ENCODE results near the gene UQCR11. TPM values are rescaled to one million over a fixed set of nuclear protein-coding genes. Genes with fewer than 3 reads are reported as not detected.
A peak's percentile ranks its signal among the peaks of the same experiment; 100 is the strongest.

The UQCR11 gene
- total RNA-seq, 1 donor from 2014 or later, result 203 TPM

- no peaks in the 10 kb centered on the region for H3K9me3 Mint-ChIP-seq (ENCODE audit: unreplicated experiment)
- no peak overlapping the region for H3K27ac Mint-ChIP-seq (ENCODE audit: unreplicated experiment)
- H3K36me3 Mint-ChIP-seq (ENCODE audit: unreplicated experiment), result peaks cover 27% of the 10 kb centered on the region
- H3K27me3 Mint-ChIP-seq (ENCODE audit: unreplicated experiment), result no peaks in the 10 kb centered on the region
- no peak for TF ChIP-seq CTCF (IDR thresholded peaks at IDR 0.05)
- DNase-seq (ENCODE audit: extremely low spot score, unreplicated experiment), result no peak
- H3K4me1 Mint-ChIP-seq (ENCODE audit: unreplicated experiment), result no peaks in the 10 kb centered on the region
- no peak overlapping the region for H3K4me3 Mint-ChIP-seq (ENCODE audit: unreplicated experiment)
Measured at GRCh38 chr19:1619094-1619439, 13.8 kb upstream of the UQCR11 start.

- DNase-seq (ENCODE audit: extremely low spot score, unreplicated experiment), result no peak
- Mint-ChIP-seq H3K27ac (ENCODE audit: unreplicated experiment) (no peak overlapping the region), H3K9me3 (ENCODE audit: unreplicated experiment) (no peaks in the 10 kb centered on the region), H3K4me3 (ENCODE audit: unreplicated experiment) (no peak overlapping the region), H3K4me1 (ENCODE audit: unreplicated experiment) (no peaks in the 10 kb centered on the region), H3K36me3 (ENCODE audit: unreplicated experiment) (peaks cover 28% of the 10 kb centered on the region), H3K27me3 (ENCODE audit: unreplicated experiment) (no peaks in the 10 kb centered on the region)
- TF ChIP-seq CTCF (IDR thresholded peaks at IDR 0.05), result peak; percentile 34
Measured at GRCh38 chr19:1618157-1619093, 13.2 kb upstream of the UQCR11 start.

GRCh38 chr19:1616875-1617274, 11.6 kb upstream of the UQCR11 start:
- Mint-ChIP-seq H3K4me3 (ENCODE audit: unreplicated experiment) (no peak overlapping the region), H3K27ac (ENCODE audit: unreplicated experiment) (no peak overlapping the region)

GRCh38 chr19:1616396-1616795, 11.1 kb upstream of the UQCR11 start:
- DNase-seq (ENCODE audit: extremely low spot score, unreplicated experiment), result no peak
- no peak for TF ChIP-seq CTCF (IDR thresholded peaks at IDR 0.05)
- H3K9me3 Mint-ChIP-seq (ENCODE audit: unreplicated experiment), result no peaks in the 10 kb centered on the region
- H3K4me3 Mint-ChIP-seq (ENCODE audit: unreplicated experiment), result no peak overlapping the region
- no peaks in the 10 kb centered on the region for H3K4me1 Mint-ChIP-seq (ENCODE audit: unreplicated experiment)
- peaks cover 25% of the 10 kb centered on the region for H3K36me3 Mint-ChIP-seq (ENCODE audit: unreplicated experiment)
- no peak overlapping the region for H3K27ac Mint-ChIP-seq (ENCODE audit: unreplicated experiment)
- H3K27me3 Mint-ChIP-seq (ENCODE audit: unreplicated experiment), result no peaks in the 10 kb centered on the region

More at GRCh38 chr19:1616875-1617274, 11.6 kb upstream of the UQCR11 start:
- Mint-ChIP-seq H3K9me3 (ENCODE audit: unreplicated experiment) (no peaks in the 10 kb centered on the region), H3K4me1 (ENCODE audit: unreplicated experiment) (no peaks in the 10 kb centered on the region), H3K27me3 (ENCODE audit: unreplicated experiment) (no peaks in the 10 kb centered on the region), H3K36me3 (ENCODE audit: unreplicated experiment) (peaks cover 25% of the 10 kb centered on the region)
- TF ChIP-seq CTCF (IDR thresholded peaks at IDR 0.05), result no peak
- no peak for DNase-seq (ENCODE audit: extremely low spot score, unreplicated experiment)

- H3K4me3 Mint-ChIP-seq (ENCODE audit: unreplicated experiment), result no peak overlapping the region
- no peak for TF ChIP-seq CTCF (IDR thresholded peaks at IDR 0.05)
- no peaks in the 10 kb centered on the region for H3K9me3 Mint-ChIP-seq (ENCODE audit: unreplicated experiment)
- no peaks in the 10 kb centered on the region for H3K27me3 Mint-ChIP-seq (ENCODE audit: unreplicated experiment)
- peaks cover 28% of the 10 kb centered on the region for H3K36me3 Mint-ChIP-seq (ENCODE audit: unreplicated experiment)
- no peaks in the 10 kb centered on the region for H3K4me1 Mint-ChIP-seq (ENCODE audit: unreplicated experiment)
- DNase-seq (ENCODE audit: extremely low spot score, unreplicated experiment), result no peak
- no peak overlapping the region for H3K27ac Mint-ChIP-seq (ENCODE audit: unreplicated experiment)
Measured at GRCh38 chr19:1615156-1615765, 10.0 kb upstream of the UQCR11 start.
